HG02759 (cell line): ENCODE data around the gene HMGCR.

ENCODE experiments used
- ATAC-seq: cut with Tn5 transposase; IDR thresholded peaks from one replicate; pipeline ENCODE4 v1.9.1; 2021; ENCODE audit warnings: mild to moderate bottlenecking, moderate library complexity; ENCODE audit not compliant: unreplicated experiment

HMGCR gene

DNA sequence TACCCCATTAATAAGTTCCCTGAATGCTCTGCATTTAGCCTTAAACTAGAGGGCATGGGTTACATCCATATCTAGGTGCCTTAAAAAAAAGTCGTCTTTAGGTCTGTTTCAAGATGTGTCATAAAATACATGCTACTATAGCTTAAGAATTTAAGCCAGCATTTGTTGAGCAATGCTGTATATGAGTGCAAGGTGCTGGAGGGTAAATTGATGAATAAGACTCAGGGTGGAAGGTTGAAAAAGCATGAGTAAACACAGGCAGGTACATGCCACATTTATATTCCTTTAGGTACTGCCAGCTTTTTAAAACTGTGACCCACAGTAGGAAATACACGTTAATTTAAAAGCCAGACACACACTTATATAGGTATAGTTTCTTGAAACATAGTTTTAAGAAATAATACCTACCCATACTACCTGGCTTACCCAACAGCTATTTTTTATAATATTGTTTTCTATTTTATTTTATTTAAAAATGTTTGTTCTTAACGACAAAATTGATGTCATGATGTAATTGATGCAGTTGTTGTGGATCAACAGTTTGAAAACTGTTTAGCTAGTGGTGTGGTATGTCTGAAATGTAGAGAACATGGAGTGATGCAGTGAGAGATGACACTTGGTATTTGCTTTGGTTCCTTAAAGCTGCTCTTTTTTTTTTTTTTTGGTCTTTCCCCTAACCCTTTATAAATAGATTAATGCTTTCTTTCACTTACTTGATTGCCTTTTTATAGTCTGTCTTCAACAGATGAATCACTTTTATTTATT, 3.9 kb downstream of the HMGCR start:
- no peak for ATAC-seq

DNA sequence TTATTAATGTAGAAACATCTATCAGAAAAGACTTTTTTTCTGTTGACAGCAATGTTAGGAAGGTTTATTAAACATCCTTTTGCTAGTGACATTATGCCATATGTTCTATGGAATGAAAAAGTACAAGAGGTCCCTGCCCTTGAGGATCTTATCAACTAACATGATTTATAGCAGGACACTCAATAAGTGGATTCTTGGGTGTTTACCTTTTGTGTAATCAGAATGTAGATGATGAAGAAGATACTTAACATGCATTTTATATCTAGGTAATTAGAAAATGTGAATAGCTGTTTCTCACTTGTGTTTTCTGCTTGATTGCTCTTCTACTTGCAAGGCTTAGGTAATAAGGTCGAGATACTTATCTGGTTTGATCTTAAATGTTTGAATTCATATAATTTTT, 4.9 kb downstream of the HMGCR start:
- no peak for ATAC-seq

DNA sequence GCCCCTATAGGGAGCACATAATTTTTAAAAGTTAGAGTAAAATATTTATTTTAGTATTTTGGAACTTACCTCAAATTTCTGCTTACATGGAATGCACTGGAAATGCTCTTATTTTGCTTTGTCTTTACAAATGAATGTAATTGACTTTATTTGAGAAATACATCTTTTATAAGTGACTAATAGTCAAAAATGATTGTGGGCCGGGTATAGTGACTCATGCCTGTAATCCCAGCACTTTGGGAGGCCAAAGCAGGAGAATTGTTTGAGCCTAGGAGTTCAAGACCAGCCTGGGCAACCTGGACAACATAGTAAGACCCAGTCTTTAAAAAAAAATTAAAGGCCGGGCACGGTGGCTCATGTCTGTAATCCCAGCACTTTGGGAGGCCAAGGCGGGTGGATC, 5.8 kb downstream of the HMGCR start:
- no peak for ATAC-seq

DNA sequence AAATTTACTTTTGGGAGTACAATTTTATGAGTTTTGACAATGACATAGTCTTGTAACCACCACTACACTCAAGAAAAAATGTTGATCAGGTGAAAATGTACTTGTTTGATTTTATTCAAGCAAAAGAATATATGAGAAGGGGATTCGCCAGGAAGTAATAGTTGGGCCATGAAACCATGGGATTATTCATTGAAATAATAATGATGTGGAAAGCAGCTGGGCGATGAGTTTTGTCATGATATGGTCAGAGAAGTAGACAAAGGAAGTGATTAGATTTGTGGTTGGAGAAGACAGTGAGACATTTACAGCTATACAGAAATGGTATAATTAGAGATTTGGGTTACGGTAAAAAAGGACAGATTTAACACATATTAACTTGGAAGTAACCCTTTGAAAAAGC, 11.2 kb downstream of the HMGCR start:
- ATAC-seq = no peak

DNA sequence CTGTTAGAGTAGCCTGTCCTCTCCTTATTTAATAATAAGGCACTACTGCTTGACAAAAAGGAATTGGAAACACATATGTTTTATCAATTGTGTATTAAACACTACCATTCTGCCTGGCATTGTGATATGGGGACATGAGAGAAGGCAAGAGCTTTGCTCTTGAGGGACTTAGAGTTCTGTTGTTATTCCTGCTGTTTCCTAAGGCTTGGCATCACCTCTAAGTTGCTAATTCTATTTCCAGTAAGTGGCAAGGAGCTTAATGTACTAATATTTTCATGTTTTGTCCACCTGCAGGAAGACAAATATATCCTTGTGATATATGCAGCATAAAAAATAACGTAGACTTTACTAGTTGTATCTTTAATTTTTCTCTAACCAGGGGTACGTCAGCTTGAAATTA, 12.6 kb downstream of the HMGCR start:
- no peak for ATAC-seq

DNA sequence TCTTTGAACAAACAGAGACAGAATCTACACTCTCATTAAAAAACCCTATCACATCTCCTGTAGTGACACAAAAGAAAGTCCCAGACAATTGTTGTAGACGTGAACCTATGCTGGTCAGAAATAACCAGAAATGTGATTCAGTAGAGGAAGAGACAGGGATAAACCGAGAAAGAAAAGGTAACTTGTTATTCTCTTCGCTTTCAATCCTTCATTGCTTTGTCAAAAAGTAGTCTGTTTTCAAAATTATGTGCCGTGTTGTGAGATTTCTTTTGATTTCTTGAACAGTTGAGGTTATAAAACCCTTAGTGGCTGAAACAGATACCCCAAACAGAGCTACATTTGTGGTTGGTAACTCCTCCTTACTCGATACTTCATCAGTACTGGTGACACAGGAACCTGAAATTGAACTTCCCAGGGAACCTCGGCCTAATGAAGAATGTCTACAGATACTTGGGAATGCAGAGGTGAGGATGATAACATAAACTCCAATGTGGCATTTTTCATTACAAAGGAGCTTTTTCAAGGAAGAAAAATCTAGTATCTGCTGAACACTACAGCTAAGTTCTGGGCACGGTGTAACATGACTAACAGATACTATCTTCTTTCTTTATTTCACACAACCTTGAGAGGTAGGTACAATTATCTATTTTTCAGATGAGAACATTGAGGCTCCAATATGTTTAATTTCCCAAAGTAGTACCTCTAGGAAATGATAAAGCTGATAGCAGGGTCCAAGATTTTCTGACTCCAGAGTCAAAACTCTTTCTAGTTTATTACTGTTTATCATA, 14.3 kb downstream of the HMGCR start:
- no peak for ATAC-seq

DNA sequence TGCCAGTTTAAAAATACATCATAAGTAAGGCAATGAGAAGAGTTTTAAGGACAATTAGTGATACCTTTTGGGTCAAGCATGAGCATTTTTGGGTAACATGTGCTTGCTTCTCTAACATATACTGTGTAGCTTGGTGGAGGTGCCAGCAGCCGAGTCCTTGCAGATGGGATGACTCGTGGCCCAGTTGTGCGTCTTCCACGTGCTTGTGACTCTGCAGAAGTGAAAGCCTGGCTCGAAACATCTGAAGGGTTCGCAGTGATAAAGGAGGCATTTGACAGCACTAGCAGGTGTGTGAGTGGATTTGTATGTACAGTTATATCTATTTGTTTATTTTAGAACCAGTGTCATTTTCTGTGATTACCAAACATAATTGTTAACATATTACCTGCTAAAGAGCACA, 18.2 kb downstream of the HMGCR start:
- no peak for ATAC-seq

DNA sequence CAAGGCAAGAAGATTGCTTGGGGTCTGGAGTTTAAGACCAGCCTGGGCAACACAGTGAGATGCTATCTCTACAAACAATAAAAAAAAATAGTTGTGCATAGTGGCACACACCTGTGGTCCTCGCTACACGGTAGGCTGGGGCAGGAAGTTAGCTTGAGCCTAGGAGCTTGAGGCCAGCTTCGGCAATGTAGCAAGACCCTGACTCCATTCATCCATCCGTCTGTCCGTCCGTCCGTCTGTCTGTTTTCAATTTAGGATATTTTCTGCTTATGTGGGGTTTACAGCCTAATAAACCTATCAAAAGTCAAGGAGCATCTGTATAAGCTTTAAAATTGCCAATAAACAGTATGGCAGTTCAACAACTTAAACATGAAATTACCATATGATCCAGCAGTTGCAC, 19.7 kb downstream of the HMGCR start:
- ATAC-seq = no peak

DNA sequence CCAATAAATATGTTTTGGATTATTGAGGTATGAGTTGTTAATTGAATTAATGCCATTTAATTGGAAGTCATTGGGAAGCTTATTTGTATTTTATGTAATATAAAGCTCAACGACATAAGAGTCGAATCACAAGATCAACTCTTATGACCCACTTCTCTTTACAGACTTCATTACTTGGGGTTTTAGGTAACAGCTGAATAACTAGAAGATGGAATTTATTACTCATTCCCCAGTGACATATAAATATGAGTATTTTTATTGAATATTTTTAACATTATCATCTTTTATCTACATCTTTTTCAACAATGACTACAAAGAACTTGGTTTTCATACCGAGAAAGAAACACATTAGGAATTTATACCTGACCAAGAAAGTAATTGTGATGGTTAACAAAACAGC, 21.1 kb downstream of the HMGCR start:
- ATAC-seq = no peak

DNA sequence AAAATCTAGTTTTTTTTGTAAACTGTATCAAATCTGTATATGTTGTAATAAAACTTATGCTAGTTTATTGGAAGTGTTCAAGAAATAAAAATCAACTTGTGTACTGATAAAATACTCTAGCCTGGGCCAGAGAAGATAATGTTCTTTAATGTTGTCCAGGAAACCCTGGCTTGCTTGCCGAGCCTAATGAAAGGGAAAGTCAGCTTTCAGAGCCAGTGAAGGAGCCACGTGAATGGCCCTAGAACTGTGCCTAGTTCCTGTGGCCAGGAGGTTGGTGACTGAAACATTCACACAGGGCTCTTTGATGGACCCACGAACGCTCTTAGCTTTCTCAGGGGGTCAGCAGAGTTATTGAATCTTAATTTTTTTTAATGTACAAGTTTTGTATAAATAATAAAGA, 24.3 kb downstream of the HMGCR start:
- no peak for ATAC-seq

DNA sequence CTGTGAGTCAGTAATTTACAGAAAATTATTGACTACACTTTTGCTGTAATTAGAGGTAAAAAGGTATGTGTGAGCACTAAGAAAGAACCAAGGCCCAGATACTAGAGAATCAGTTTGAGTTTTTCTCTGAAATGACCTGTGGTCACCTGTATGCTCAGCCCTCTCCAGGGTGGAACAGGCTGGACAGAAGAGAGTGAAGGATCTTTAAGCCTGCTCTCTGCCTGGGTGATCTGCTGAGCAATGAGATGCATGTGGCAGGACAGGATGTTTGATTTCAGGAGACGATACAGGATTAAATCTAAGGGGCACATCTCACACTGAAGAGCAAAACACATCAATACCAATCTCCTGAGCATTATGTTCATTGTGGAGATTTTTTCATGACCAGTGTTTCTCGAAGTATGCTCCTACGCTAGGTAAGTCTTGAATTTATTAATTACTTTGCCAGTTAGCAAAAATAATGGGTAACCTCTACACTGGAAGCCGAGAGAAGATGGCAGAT, 25.5 kb downstream of the HMGCR start:
- ATAC-seq = no peak

DNA sequence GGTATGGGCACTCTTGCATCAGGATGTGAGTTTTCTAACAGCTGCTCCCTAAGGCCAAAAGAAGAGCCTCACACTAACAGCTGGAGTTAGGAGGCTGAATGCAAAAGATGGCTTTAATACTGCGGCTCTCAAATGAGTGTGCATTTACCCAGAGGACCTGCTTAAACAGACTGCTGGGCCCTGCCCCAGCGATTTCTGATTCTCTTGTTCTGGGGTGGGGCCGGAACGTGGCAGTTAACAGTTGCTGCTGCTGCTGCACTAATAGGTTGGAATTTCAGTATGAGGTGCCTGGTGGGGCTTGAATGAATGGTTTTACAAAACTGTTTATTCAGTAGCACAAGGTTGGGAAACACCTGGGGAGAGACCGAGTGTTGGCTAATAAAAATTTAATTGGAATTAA, 26.1 kb downstream of the HMGCR start:
- ATAC-seq = no peak

DNA sequence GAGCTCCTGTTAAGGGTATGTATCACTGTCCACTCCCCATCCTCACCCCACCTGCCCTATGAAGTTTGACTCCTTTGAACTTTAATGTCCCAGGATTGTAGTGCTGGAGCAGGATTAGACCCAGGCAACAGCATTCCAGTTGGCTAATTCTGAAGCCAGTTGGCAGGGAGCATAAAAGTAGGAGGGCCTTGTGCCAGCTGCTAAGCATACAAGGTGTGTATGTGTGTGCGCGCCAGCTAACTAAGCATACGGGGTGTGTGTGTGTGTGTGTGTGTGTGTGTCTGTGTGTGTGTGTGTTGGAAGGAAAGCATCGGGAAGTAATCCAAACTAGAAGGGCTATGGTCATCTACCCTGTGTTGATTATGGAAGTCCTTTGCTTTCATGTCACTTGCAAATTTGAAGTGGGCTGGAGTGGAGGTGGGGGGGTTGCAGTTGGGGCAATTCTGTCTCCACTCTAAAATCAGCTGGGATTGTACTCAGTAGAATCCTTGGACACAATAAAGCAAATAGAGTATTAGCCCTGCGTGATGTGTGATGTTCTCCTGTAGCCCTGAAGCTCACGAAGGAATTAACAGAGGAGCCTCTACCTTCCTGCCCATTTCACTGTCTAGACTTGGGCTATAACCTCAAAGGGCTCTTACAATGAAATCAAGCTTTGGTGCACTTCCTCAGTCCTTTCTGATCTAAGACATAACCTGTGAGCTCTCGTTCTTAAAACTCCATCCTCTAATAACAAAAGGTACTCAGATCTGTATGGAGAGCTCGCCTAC, 26.9 kb downstream of the HMGCR start:
- ATAC-seq = no peak

DNA sequence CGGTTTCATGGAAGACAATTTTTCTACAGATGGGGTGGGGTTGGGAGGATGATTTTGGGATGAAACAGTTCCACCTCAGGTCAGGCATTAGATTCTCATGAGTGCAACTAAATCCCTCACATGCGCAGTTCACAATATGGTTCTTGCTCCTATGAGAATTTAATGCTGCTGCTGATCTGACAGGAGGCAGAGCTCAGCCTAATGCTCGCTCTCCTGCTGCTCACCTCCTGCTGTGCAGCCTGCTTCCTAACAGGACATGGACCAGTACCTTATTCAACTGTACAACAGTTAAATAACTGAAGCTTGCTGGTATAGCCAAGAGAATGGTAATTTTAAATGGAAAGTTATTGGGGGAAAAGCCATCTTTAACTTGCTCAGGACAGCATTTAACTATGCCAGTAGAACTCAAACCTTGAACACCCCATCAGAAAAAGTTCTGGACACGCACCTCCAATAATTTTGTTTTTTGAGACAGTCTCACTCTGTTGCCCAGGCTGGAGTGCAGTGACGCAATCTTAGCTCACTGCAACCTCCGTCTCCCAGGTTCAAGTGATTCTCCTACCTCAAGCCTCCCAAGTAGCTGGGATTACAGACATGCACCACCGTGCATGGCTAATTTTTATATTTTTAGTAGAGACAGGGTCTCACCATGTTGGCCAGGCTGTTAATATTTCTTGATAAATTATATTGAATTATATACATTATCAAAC, 27.7 kb downstream of the HMGCR start:
- no peak for ATAC-seq

DNA sequence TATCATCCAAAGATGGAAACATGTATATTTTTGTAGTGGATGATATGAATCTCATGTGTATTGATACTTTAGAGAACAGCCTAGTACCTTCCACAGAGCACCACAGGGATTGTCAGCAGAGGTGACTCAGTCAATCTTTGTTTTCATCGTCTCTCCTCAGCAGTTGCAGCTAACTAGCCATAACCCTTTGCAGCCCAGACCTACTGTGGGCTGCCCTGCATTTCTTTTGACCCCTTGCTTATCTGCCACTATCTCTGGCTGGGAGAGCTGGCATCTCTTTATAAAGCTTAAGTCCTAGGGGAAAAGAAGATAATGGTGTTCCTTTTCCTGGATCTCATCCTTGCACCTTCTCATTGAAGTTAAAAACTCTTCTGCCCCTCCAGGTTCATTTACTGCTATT, 28.7 kb downstream of the HMGCR start:
- ATAC-seq = no peak

DNA sequence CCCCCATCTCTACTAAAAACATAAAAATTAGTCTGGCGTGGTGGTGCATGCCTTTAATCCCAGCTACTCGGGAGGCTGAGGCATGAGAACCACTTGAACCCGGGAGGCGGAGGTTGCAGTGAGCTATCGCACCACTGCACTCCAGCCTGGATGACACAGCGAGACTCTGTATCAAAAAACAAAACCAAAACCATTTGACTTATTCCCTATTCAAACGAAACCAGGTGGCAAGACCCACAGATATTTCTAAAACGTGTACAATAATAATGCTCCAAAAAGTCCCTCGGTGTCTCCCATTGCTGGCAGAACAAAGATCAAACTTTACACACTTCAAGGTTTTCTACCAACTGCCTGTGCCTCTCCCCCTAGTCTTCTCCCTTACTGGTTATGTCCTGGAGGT, 29.8 kb downstream of the HMGCR start:
- peak; percentile 68 for ATAC-seq

DNA sequence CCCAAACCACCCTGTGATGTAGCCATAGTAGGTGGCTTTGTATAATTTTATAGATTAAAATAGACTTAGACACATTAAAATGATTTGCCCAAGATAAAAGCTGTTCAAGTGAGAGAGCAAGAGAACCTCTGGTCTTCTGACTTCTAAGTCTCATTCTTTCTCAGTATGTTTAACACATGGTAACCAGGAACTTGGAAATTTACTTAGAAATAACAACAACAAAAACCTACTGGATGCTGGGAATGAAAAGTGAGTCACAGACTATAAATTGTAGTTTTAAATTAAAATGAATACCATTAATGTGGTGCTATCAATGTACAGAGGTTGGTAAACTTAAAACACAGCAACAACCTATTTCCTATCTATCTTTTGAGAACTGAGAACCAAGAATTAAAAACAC, 30.4 kb downstream of the HMGCR start:
- ATAC-seq = no peak

DNA sequence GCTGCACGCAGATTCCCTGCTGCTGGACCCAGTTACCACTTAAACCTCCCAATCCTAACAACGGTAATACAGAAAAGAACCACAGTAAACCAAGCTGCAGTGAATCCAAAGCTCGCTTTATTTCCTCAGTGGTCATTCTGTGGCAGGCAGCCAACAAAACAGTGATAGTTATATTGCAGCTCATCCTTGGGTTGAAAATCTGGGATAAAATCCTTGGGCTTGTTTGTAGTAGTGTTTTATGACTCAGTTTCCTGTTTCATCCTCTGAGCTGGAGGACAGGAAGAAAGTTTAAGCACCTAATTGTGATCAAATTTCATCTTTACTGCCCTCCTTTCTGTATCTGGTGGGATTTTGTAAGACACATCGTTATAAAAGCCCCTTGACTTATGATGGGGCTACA, 31.4 kb downstream of the HMGCR start:
- ATAC-seq = no peak

DNA sequence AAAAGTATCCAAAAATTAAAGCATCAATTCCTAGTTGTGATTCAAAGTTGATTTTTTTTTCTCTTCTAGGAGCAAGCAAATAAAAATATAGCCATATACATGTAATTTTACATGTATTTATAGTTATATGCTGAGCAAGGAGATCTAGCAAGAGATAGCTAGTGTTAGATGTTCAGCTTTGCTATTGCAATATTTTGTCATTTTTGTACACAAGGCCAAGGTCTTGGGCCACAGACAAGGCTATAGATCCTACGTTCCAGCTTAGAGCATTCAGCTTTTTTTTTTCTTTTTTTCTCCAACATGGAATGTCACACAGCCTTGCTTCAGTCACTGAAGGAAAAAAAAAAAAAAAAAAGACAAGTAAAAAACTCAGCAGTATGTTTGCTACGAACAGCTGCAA, 36.8 kb downstream of the HMGCR start:
- no peak for ATAC-seq

DNA sequence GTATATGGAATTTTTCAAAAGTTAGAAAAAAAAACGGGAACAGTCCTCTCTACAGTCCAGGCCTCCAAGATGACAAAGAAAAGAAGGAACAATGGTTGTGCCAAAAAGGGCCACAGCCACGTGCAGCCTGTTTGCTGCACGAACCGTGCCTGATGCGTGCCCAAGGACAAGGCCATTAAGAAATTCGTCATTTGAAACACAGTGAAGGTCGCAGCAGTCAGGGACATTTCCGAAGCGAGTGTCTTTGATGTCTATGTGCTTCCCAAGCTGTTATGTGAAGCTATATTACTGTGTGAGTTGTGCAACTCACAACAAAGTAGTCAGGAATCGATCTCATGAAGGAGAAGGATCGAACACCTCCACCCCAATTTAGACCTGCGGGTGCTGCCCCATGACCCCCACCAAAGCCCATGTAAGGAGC, 37.4 kb downstream of the HMGCR start:
- no peak for ATAC-seq

DNA sequence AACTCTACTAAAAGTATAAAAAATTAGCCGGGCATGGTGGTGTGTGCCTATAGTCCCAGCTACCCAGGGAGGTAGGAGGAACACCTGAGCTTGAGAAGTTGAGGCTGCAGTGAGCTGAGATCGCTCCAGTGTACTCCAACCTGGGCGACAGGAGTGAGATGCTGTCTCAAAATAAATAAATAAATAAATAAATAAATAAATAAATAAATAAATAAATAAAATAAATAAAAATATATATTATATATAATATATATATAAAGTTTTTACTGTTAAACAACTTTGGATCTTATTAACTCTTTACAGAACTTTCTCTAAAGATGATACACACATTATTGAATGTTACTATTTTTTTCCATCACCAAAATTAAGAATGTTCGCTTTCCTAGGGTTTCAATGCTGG, 38.4 kb downstream of the HMGCR start:
- ATAC-seq = no peak
